ENCODE data around the gene RDH13.
"Not testable (repeated sequence)": the region's sequence is repeated elsewhere in the genome, so short reads cannot be mapped to it uniquely, and the experiment has no call there.

RDH13 gene, protein sequence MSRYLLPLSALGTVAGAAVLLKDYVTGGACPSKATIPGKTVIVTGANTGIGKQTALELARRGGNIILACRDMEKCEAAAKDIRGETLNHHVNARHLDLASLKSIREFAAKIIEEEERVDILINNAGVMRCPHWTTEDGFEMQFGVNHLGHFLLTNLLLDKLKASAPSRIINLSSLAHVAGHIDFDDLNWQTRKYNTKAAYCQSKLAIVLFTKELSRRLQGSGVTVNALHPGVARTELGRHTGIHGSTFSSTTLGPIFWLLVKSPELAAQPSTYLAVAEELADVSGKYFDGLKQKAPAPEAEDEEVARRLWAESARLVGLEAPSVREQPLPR

DNA sequence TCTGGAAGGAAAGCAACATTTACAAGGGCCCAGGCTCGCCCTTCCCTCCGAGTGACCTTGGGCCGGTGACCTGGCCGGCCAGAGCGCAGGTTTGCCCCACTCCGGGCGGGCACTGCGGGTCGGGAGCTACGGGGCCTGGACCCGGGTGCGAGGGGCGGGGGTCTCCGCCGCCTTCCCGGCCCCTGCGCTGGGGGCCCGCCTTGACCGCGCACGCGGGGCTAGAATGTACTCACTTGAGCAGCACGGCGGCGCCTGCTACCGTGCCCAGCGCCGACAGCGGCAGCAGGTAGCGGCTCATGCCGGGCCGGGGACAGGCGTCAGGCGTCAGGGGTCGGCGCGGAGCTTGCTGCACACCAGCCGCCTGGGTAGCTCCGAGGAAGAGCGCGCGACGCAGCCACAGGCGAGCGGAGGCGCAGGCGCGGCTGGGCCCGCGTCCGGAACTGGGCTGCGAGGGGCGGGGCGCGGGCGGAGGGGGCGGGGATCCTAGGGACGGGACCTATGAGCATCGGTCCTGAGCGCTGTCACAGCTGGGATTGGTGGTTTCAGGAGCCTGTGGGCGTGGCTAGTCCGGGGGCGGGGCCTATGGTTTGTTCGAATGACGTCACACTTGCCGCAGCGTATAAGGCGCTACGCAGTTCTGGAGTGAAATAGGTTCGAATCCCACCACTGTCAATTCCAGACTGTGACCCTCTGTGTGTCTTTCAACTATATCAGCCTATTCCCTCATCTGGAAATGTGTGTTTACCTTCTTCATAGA lies at the start of gene RDH13:
RDH13 (minus strand) TSS at position 414 of the 757 bp plus-strand sequence; CDS start at position 298, 116 bp downstream.
- DNase-seq: peak; percentile 98

DNA sequence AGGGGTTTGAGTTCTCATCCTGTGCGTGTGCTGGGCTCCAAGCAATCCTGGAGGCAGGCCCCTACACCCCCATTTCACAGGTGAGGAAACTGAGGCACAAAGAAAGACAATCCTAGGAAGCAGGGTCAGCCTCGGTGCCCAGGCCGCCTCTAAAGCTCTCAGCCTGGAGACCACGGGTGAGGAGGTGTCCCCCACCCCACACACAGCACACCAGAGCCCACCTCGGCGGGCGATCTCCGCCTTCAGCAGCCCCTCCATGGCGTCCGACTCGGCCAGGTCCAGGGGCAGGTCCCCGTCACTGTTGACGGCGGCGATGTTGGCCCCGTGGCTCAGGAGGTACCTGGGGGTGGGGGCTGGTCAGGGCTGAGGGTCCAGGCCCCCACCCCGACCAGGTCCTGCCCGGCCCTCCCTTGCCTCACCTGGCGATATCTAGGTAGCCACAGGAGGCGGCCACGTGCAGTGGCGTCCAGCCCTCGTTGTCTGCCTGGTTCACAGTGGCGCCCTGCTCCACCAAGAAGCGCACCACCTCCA lies 49.4 kb upstream of the RDH13 start:
- no peak for DNase-seq

DNA sequence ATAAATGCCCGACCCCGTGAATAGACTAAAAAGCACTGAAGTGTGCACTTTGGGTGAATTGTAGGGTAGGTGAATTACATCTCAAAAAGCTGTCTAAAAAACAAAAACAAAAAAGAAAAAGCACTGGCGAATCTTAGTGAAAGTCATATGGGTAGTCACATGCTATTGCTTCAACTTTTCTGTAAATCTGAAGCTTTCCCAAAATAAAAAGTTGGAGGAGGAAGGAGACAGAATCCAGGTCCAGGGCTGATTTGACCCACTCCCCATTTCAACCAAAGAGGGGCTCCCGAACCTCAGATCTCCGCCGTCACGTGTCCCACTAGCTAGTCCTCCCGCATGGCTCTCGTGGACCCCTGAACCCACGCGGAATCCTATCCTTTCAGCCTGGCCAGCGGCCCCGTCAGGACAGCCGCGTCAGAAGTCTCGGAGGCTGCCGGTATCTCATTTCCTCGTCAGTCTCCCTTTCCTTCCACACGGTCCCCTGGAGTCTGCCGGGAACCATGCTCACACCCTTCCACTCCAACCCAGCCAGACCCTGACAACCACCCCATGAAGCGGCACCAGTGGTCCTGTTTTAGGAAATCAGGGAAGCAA lies 48.4 kb upstream of the RDH13 start:
- no peak for DNase-seq

- DNase-seq: no peak
Measured at GRCh38 chr19:55109527-55110291, 46.8 kb upstream of the RDH13 start.

GRCh38 chr19:55107252-55107651 lies 44.3 kb upstream of the RDH13 start:
- not testable (repeated sequence) for DNase-seq

DNA sequence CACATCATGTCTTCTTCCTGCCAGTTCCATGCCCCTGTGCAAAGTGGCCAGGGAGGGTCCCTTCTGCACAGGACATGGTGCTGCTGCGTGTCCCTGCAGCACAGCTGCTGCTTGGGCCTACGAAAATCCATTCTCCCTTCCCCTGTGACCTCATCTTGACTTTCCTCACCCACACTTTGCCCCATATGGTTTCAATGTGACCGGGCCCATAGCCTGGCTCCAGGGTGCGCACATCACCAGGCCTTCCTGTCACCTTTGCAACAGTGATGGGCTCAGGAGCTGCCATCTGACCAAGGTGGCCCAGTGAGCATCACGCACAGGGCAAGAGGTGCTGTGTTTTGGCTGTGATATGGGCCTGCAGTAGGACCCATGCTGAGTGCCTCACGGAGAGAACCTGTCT lies 43.6 kb upstream of the RDH13 start:
- DNase-seq: no peak

DNA sequence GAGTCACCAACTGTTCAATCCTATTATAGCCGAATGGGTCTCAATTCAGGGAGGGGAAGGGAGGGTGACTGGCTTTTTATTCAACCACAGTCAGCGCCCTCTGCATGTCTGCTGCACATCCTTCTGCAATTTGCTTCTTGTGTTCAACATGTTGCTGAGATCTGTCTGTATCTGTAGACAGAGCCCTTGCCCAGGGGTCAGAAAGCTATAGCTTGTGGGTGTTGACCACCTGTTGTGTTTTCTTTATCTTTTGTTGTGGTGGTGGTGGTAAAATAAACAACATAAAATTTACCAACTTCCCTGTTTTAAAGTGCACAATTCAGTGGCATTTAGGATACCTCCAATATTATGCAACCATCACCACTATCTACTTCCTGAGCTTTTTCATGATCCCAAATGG lies 42.3 kb upstream of the RDH13 start:
- no peak for DNase-seq

DNA sequence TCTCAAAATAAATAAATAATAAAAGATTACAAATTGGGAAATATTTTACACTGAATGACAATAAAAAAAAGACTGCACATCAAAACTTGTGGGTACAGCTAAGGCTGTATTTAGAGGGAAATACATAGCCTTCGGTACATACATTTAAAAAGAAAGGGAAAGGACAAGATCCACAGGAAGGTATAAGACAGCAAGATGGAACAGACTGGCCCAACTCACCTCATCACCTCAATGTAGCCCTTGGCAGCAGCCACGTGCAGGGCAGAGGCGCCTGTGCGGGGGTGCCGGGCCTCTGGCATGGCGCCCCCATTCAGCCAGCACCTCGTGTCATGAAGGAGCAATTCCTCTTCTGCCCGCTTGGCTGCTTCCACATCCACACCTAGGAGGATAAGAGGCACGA lies 40.2 kb upstream of the RDH13 start:
- DNase-seq: no peak

DNA sequence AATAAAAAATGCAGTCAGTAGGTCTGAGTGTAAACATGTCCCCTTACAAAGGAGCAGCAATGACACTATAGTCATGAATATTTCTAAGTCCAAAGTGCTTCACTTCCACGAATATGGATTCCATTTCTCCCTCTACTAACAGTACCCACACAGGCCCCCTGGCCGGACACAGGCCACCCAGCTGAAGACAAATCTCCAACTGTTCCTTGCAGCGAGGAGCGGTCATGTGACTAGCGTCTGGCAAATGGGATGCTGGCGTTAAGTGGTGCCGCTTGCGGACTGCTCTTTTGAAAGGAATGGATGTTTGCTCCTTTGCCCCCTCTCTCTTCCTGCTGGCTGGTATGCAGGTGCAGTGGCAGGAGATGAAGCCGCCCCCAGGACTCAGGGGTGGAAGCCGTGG lies 38.3 kb upstream of the RDH13 start:
- DNase-seq: no peak

GRCh38 chr19:55099557-55100506 lies 36.9 kb upstream of the RDH13 start:
- DNase-seq: peak; percentile 23

DNA sequence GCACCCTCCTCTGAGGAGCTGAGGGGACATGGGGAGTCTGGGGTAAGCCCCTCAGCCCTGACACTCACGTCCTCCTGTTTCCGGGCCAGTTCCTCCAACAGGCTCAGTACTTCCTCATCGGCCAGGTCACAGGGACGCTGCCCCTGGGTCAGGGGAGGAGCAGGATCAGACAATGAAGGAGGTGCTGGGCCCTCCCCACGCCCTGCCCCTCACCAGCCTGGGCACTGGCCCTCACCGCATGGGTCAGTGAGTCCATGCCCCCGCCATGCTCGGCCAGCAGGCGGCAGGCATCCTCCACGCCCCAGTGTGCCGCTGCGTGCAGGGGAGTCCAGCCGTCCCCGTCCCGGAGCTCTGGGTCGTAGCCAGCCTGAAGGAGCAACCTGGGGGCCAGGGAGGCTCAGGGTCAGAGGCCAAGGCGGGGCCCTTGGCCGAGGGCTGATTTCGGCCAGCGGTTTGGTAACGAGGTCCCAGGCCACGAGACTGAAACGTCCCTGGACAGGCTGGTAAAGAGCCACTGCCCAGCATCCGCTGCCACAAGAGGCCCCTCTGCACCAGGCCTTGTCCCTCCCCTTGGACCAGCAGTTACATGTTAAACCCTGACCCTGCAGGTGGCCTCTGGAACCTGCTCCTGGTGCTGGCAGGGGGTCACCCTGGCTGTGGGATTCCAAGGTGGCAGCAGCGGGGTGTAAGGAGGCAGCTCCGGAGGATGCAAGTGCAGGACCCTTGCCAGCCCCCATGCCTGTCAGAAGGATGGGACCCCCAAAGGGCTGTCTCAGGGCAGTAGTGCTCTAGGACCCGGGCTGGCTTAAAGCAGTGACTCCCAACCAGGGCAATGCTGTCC lies 36.0 kb upstream of the RDH13 start:
- peak; percentile 30 for DNase-seq

- DNase-seq: peak; percentile 83
Measured at GRCh38 chr19:55097864-55098715, 35.1 kb upstream of the RDH13 start.

- no peak for DNase-seq
Measured at GRCh38 chr19:55096061-55096701, 33.2 kb upstream of the RDH13 start.

- no peak for DNase-seq
Measured at GRCh38 chr19:55095260-55096060, 32.5 kb upstream of the RDH13 start.

- DNase-seq: no peak
Measured at GRCh38 chr19:55094456-55095259, 31.7 kb upstream of the RDH13 start.

DNA sequence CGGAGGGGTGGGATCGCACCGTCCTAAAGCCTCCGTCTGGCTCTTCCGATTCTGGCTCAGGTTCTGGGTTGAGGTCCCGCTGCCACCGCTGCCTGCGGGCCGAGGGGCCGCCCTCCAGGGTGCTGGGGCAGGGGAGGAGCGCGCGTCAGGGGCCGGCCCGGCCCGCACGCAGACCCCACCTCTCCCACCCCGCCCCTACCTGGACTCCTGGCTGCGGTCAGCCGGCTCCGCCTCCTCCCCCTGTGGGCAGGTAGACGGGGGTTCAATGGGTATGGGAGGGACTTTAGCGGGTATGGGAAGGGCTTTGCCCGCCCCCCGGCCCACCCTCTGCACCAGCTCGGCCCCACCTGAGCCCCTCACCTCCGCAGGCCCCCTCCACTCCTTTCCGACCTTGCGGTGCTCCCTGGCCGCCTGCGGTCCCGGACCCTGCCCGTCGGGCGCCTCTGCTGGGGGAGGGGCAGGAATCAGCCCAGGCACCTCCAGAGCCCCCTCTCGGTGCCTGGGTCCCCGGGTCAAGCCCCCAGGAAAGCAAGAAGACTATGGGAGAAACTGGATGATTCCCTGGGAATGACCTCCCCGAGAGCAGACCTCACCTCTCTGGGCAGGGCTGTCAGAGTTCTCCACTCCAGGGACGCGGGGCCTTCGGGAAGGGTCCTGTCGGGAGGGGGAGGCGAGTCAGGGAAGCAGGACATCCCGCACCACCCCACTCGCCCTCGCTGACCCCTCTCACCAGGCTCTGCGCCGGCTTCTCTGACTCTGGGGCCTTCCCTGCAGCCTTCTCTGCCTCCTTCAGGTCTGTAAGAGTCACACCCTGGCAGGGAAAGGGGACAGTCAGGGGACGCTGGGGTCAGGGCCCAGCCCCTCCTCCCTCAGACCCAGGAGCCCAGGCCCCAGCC lies 29.7 kb upstream of the RDH13 start:
- no peak for DNase-seq
